Endothelial cell (in vitro differentiated cells): ENCODE measurements around the gene GRIN2A. TPM values are rescaled to one million over a fixed set of nuclear protein-coding genes. Genes with fewer than 3 reads are reported as not detected.

Experiments
- DNase-seq: peaks from one replicate; pipeline ENCODE4 v3.0.0; 2021; ENCODE audit warnings: low spot score
- H3K27ac Mint-ChIP-seq: one replicate; pipeline ENCODE4 v1.8.0; 2021; ENCODE audit warnings: mixed read lengths, inconsistent platforms; ENCODE audit not compliant: unreplicated experiment
- H3K27me3 Mint-ChIP-seq: one replicate; pipeline ENCODE4 v1.8.0; 2021; ENCODE audit warnings: mild to moderate bottlenecking, moderate library complexity, mixed read lengths, inconsistent platforms; ENCODE audit not compliant: unreplicated experiment
- H3K36me3 Mint-ChIP-seq: one replicate; pipeline ENCODE4 v1.8.0; 2021; ENCODE audit warnings: mild to moderate bottlenecking, low read depth, mixed read lengths, inconsistent platforms; ENCODE audit not compliant: unreplicated experiment
- H3K4me1 Mint-ChIP-seq: one replicate; pipeline ENCODE4 v1.8.0; 2021; ENCODE audit warnings: mild to moderate bottlenecking, mixed read lengths, inconsistent platforms; ENCODE audit not compliant: unreplicated experiment
- H3K4me3 Mint-ChIP-seq: one replicate; pipeline ENCODE4 v1.8.0; 2021; ENCODE audit warnings: mild to moderate bottlenecking, mixed read lengths, inconsistent platforms; ENCODE audit not compliant: unreplicated experiment
- H3K9me3 Mint-ChIP-seq: one replicate; pipeline ENCODE4 v1.8.0; 2021; ENCODE audit warnings: mixed read lengths, inconsistent platforms; ENCODE audit not compliant: unreplicated experiment
- total RNA-seq: library from RNA; stranded (reverse); fragmentation: NEBNext Ultra II Directional; extraction: Animal tissue kit (Norgen Biotek cat#: 25700); gene quantifications from one replicate; pipeline ENCODE4 v1.2.1, GENCODE V29; 2021; ENCODE audit not compliant: unreplicated experiment
- TF ChIP-seq, protein P1 (sequence below): fragments of 200-600 bp; sonication (generic); IDR thresholded peaks from one replicate; pipeline ENCODE4 v1.5.0; 2021; ENCODE audit warnings: antibody characterized with exemption; ENCODE audit not compliant: unreplicated experiment

Gene GRIN2A
- total RNA-seq, 1 donor from 2014 or later: 0.03 TPM

DNA sequence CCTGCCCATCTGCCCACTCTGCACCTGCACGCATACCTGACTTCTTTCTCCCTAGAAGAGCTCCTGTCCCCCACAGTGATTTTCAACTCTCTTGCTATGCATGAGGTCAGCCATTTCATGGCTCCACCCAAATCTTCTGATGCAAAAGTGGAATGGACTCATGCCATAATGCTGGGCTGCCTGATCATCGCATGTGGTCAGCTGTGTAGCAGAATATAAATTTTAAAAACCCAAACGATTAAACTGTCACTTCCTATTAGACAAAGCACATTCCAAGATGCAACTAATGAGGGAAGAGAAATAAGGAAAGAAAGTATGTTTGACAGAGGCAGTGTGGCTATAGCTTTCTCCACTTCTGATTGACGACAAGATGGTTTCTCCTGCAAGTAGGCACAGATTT, 26.1 kb downstream of the GRIN2A start:
- Mint-ChIP-seq H3K27me3 (no peaks in the 10 kb centered on the region), H3K27ac (no peak overlapping the region), H3K9me3 (no peaks in the 10 kb centered on the region), H3K4me3 (no peak overlapping the region), H3K4me1 (no peaks in the 10 kb centered on the region), H3K36me3 (no peaks in the 10 kb centered on the region)
- TF ChIP-seq, protein P1, sequence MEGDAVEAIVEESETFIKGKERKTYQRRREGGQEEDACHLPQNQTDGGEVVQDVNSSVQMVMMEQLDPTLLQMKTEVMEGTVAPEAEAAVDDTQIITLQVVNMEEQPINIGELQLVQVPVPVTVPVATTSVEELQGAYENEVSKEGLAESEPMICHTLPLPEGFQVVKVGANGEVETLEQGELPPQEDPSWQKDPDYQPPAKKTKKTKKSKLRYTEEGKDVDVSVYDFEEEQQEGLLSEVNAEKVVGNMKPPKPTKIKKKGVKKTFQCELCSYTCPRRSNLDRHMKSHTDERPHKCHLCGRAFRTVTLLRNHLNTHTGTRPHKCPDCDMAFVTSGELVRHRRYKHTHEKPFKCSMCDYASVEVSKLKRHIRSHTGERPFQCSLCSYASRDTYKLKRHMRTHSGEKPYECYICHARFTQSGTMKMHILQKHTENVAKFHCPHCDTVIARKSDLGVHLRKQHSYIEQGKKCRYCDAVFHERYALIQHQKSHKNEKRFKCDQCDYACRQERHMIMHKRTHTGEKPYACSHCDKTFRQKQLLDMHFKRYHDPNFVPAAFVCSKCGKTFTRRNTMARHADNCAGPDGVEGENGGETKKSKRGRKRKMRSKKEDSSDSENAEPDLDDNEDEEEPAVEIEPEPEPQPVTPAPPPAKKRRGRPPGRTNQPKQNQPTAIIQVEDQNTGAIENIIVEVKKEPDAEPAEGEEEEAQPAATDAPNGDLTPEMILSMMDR: no peak
- no peak for DNase-seq

DNA sequence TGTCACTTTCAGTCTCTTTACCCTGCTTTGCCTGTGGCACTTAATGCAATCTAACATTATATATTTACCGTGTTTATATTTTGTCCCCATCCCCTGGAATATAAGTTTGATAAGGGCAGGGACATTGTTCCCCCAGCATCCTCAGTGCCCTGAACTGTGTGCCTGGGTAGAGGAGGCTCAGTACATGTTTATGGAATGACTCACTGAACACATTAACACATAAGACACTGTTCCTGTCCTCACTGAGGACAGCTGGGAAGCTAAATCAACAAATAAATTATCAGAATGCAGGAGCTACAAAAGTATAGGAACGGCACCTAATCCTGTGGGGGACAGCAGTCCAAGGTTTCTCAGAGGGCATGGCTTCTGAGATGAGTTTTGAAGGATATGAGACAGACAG, 27.8 kb downstream of the GRIN2A start:
- H3K9me3 Mint-ChIP-seq: no peaks in the 10 kb centered on the region
- H3K36me3 Mint-ChIP-seq: no peaks in the 10 kb centered on the region
- TF ChIP-seq, protein P1: no peak
- H3K4me3 Mint-ChIP-seq: no peak overlapping the region
- H3K4me1 Mint-ChIP-seq: no peaks in the 10 kb centered on the region
- DNase-seq: no peak
- no peak overlapping the region for H3K27ac Mint-ChIP-seq
- peaks cover 2% of the 10 kb centered on the region for H3K27me3 Mint-ChIP-seq

DNA sequence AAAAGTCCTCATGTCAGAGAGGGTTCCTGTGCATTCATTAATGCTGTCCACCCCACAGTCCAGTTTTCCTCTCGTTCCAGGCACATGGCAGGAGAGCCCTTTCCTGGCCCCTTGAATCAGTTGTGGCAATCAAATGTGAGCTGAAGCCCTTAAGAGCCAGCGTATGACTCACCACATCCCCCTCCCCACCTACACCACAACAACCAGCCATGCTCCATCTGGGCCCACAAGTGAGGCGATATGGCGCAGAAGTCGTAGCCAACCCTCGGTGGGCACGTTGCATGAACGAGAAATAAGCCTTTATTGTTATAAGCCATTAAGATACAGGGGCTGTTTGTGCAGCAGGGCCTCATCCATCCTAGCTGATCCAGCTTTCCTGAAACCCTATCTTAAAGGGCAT, 28.2 kb downstream of the GRIN2A start:
- TF ChIP-seq, protein P1: no peak
- no peaks in the 10 kb centered on the region for H3K9me3 Mint-ChIP-seq
- no peaks in the 10 kb centered on the region for H3K4me1 Mint-ChIP-seq
- H3K27ac Mint-ChIP-seq: no peak overlapping the region
- H3K4me3 Mint-ChIP-seq: no peak overlapping the region
- no peaks in the 10 kb centered on the region for H3K36me3 Mint-ChIP-seq
- DNase-seq: no peak
- H3K27me3 Mint-ChIP-seq: peaks cover 2% of the 10 kb centered on the region

DNA sequence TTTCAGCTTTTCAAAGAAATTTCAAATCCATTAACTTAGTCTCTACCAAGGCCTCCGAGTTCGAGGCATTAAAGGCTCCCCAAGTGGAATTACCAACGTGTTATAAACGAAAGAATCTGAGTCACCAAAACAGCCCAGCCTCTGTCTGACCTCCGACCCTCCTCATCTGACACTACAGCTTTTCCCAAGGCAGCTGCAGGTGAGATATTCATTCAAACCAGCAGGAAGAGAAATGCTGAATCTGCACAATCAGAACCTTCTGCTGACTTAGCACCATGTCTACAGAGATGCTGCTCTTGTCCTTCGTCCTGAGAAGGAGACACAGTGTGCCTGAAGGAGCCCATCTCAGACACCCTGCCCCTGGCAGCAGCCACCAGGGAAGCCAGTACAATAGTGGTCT, 30.5 kb downstream of the GRIN2A start:
- no peaks in the 10 kb centered on the region for H3K4me1 Mint-ChIP-seq
- H3K36me3 Mint-ChIP-seq: no peaks in the 10 kb centered on the region
- no peak for DNase-seq
- H3K9me3 Mint-ChIP-seq: no peaks in the 10 kb centered on the region
- H3K27ac Mint-ChIP-seq: no peak overlapping the region
- TF ChIP-seq, protein P1: no peak
- no peak overlapping the region for H3K4me3 Mint-ChIP-seq
- peaks cover 2% of the 10 kb centered on the region for H3K27me3 Mint-ChIP-seq

DNA sequence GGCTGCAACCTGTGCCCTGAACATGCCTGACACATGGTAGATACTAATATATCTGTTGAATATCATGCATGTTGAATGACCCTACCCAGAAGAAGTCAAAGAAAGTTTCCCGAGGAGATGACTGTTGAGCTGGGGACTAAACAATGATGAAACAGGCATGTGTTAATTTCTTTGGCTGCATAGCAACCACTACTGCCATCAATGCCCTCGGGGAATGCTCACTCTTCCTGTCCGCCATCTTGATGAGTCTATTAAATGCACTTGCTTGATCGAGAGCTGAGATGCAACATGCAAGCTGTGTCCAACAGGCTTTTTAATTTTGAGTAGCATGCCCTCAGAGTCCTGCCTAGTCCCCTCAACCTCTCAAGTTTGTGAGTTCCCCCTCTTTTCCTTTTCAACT, 31.3 kb downstream of the GRIN2A start:
- TF ChIP-seq, protein P1: no peak
- DNase-seq: no peak
- peaks cover 2% of the 10 kb centered on the region for H3K27me3 Mint-ChIP-seq
- no peaks in the 10 kb centered on the region for H3K36me3 Mint-ChIP-seq
- H3K27ac Mint-ChIP-seq: no peak overlapping the region
- no peaks in the 10 kb centered on the region for H3K4me1 Mint-ChIP-seq
- no peaks in the 10 kb centered on the region for H3K9me3 Mint-ChIP-seq
- no peak overlapping the region for H3K4me3 Mint-ChIP-seq
